HCT116 (cell line): ENCODE data around the gene CLEC16A. TPM values are rescaled to one million over a fixed set of nuclear protein-coding genes. Genes with fewer than 3 reads are reported as not detected.

Experiments
- ATAC-seq: fragments of 200-7000 bp; cut with Tn5 transposase; 2 replicates; pipeline ENCODE4 v1.9.1; 2020; ENCODE audit warnings: mild to moderate bottlenecking, moderate library complexity
- BruUV-seq: library from RNA; stranded (reverse); fragments of 400-500 nt; replicated peaks from 2 replicates; lab custom pipeline; 2021; lab: Mats Ljungman, UMichigan
- CTCF ChIA-PET: fragments of 300-600 bp; sonication (Branson Sonifier 250); formaldehyde crosslinking; loops from one replicate; lab custom pipeline; 2021; ENCODE audit warnings: antibody characterized with exemption; lab: Charles Lee
- POLR2A ChIA-PET: fragments of 300-600, 350-600 bp; sonication (Branson Sonifier 250); formaldehyde crosslinking; loops from one replicate; lab custom pipeline; 2021; ENCODE audit warnings: antibody characterized with exemption; lab: Charles Lee
- RAD21 ChIA-PET, 2 experiments: fragments of 300-600 bp; sonication (Branson Sonifier 250); formaldehyde crosslinking; loops; one replicate each; lab custom pipeline; 2023; ENCODE audit warnings: low total read pairs in 2 of 2; ENCODE audit not compliant: uncharacterized antibody in 2 of 2, unreplicated experiment in 2 of 2, low non-redundant PET in 1 of 2; lab: Charles Lee
- DNase-seq: peaks from one replicate; pipeline ENCODE4 v3.0.0-alpha.2; 2010; ENCODE audit warnings: low read depth, low spot score
- H2AFZ ChIP-seq: fragments of 200-600 bp; shearing (Covaris generic), sonication (generic); 2 replicates; pipeline ENCODE4 v1.6.1; 2017; ENCODE audit warnings: low read depth, mixed run types, mixed read lengths, antibody characterized with exemption, low read length; ENCODE audit not compliant: poor library complexity, severe bottlenecking
- H3K27ac ChIP-seq: 2 replicates; pipeline ENCODE4 v1.5.1; 2012; ENCODE audit warnings: low read depth, low read length
- H3K27me3 ChIP-seq: fragments of 200-600 bp; sonication (generic); 2 replicates; pipeline ENCODE4 v1.6.1; 2016; ENCODE audit warnings: mixed run types, low read length, mixed read lengths; ENCODE audit not compliant: insufficient read depth
- H3K36me3 ChIP-seq, 2 experiments: fragments of 200-500 bp in 1 of 2; fragments of 200-600 bp in 1 of 2; sonication (Bioruptor generic) in 1 of 2; sonication (generic) in 1 of 2; 2 replicates each; pipeline versions ENCODE4 v1.5.1 to v1.6.1; 2014 to 2016; ENCODE audit warnings: low read length in 2 of 2, inconsistent platforms in 1 of 2, mixed read lengths in 1 of 2, mixed run types in 1 of 2; ENCODE audit not compliant: insufficient read depth in 2 of 2, control insufficient read depth in 1 of 2
- H3K4me1 ChIP-seq, 2 experiments: fragments of 200-600 bp in 1 of 2; sonication (generic) in 1 of 2; 2 replicates each; pipeline versions ENCODE4 v1.5.1 to v1.6.1; 2012 to 2017; ENCODE audit warnings: low read length in 2 of 2, inconsistent platforms in 1 of 2, mild to moderate bottlenecking in 1 of 2, mixed read lengths in 1 of 2, mixed run types in 1 of 2, moderate library complexity in 1 of 2; ENCODE audit not compliant: insufficient read depth in 2 of 2, control insufficient read depth in 1 of 2
- H3K4me2 ChIP-seq: fragments of 200-600 bp; sonication (generic); 2 replicates; pipeline ENCODE4 v1.6.1; 2017; ENCODE audit warnings: mixed run types, low read length, mixed read lengths
- H3K4me3 ChIP-seq, 2 experiments: fragments of 200-600 bp in 1 of 2; sonication (generic) in 1 of 2; replicated peaks in 1 of 2; 2 replicates each; pipeline ENCODE4 v1.5.1; 2011 to 2016; ENCODE audit warnings: low read length in 2 of 2, control low read depth in 1 of 2, low read depth in 1 of 2, mild to moderate bottlenecking in 1 of 2, mixed read lengths in 1 of 2, mixed run types in 1 of 2
- H3K79me2 ChIP-seq: fragments of 200-600 bp; sonication (generic); 2 replicates; pipeline ENCODE4 v1.6.1; 2017; ENCODE audit warnings: mild to moderate bottlenecking, mixed run types, low read length, moderate library complexity, mixed read lengths; ENCODE audit not compliant: insufficient read depth
- H3K9ac ChIP-seq: fragments of 200-600 bp; sonication (generic); 2 replicates; pipeline ENCODE4 v1.6.1; 2016; ENCODE audit warnings: low read length, mixed read lengths
- H3K9me2 ChIP-seq: fragments of 200-600 bp; sonication (generic), shearing (Covaris generic); 2 replicates; pipeline ENCODE4 v1.6.1; 2017; ENCODE audit warnings: mixed run types, mild to moderate bottlenecking, moderate library complexity; ENCODE audit not compliant: insufficient read depth
- H3K9me3 ChIP-seq, 2 experiments: fragments of 200-500 bp in 1 of 2; fragments of 200-600 bp in 1 of 2; sonication (Bioruptor generic) in 1 of 2; sonication (generic) in 1 of 2; 2 replicates each; pipeline ENCODE4 v1.6.1; 2014 to 2017; ENCODE audit warnings: low read length in 2 of 2, mixed read lengths in 2 of 2, inconsistent platforms in 1 of 2, low read depth in 1 of 2, mild to moderate bottlenecking in 1 of 2, mixed run types in 1 of 2, moderate library complexity in 1 of 2; ENCODE audit not compliant: control insufficient read depth in 1 of 2, insufficient read depth in 1 of 2
- H4K20me1 ChIP-seq: fragments of 200-600 bp; sonication (generic), shearing (Covaris generic); 2 replicates; pipeline ENCODE4 v1.6.1; 2017; ENCODE audit warnings: mixed run types, mild to moderate bottlenecking, moderate library complexity; ENCODE audit not compliant: insufficient read depth
- CTCF ChIP-seq, 3 experiments: fragments of 200-600 bp in 1 of 3; sonication (generic) in 1 of 3; IDR thresholded peaks in 2 of 3; conservative IDR thresholded peaks in 1 of 3; 2 replicates each; pipeline ENCODE4 v1.5.1; 2012 to 2017; ENCODE audit warnings: low read depth in 2 of 3, low read length in 2 of 3, antibody characterized with exemption in 1 of 3, borderline replicate concordance in 1 of 3, control low read depth in 1 of 3, mild to moderate bottlenecking in 1 of 3, mixed read lengths in 1 of 3, mixed run types in 1 of 3, moderate library complexity in 1 of 3; ENCODE audit not compliant: insufficient read depth in 1 of 3
- POLR2AphosphoS5 ChIP-seq: IDR thresholded peaks from 2 replicates; pipeline ENCODE4 v1.6.1; 2011; ENCODE audit warnings: mild to moderate bottlenecking, low read depth, low read length, moderate library complexity
- RAD21 ChIP-seq: IDR thresholded peaks from 2 replicates; pipeline ENCODE4 v1.6.1; 2012; ENCODE audit warnings: low read depth, mild to moderate bottlenecking
- YY1 ChIP-seq: IDR thresholded peaks from 2 replicates; pipeline ENCODE4 v1.6.1; 2011; ENCODE audit warnings: low read length, low read depth, moderate library complexity, mild to moderate bottlenecking; ENCODE audit not compliant: insufficient replicate concordance; ENCODE audit errors: extremely low read depth
- intact Hi-C: fragments of 100-400 bp; cut with micrococcal nuclease; formaldehyde crosslinking; loops from 2 replicates; pipeline ENCODE4 v1.10.0; 2022
- total RNA-seq: library from RNA; stranded (reverse); gene quantifications from one replicate; pipeline ENCODE4 v1.2.1, GENCODE V29; 2021; ENCODE audit not compliant: unreplicated experiment
- TF ChIP-seq, protein P1 (sequence below): IDR thresholded peaks from 2 replicates; pipeline ENCODE4 v1.6.1; 2012
- TF ChIP-seq, protein P2 (sequence below): IDR thresholded peaks from 2 replicates; pipeline ENCODE4 v1.6.1; 2012; ENCODE audit warnings: low read depth

The CLEC16A gene
- total RNA-seq, 1 experiment from 2014 or later: 18.0 TPM

GRCh38 chr16:10983159-10983558, 38.8 kb downstream of the CLEC16A start:
- Histone ChIP-seq H3K27me3 (no peaks in the 10 kb centered on the region), H3K9me2 (no peaks in the 10 kb centered on the region), H3K27ac (no peak overlapping the region), H3K9me3 (no peaks in the 10 kb centered on the region), H3K4me1 (peaks cover 0 to 6% of the 10 kb centered on the region in 2 experiments; a peak in 1 of 4 replicates), H2AFZ (no peak overlapping the region), H3K79me2 (no peaks in the 10 kb centered on the region), H3K36me3 (no peaks in the 10 kb centered on the region), H3K9ac (no peak overlapping the region), H3K4me2 (no peak overlapping the region), H3K4me3 (no peak overlapping the region), H4K20me1 (no peaks in the 10 kb centered on the region)
- ChIA-PET RAD21 (interaction anchor here in 1 of 2 experiments (0.7 to 1.5 kb wide), 3 partner anchors 235 to 373 kb away, joined by 3 to 6 read pairs (median 5); partner anchors contain the start of gene SOCS1), POLR2A (interaction anchor here (0.8 to 1.9 kb wide), 2 partner anchors 117 to 272 kb away, joined by 3 to 14 read pairs; partner anchors contain the start of gene SOCS1), CTCF (interaction anchor here (0.6 to 3.0 kb wide), 5 partner anchors 10 to 375 kb away, joined by 3 to 24 read pairs (median 4); partner anchors contain the start of gene SOCS1)
- DNase-seq (no peak), ATAC-seq (peak; percentile 77)
- no TSS peak for BruUV-seq
- no peak for TF ChIP-seq YY1
- TF ChIP-seq, protein P1, sequence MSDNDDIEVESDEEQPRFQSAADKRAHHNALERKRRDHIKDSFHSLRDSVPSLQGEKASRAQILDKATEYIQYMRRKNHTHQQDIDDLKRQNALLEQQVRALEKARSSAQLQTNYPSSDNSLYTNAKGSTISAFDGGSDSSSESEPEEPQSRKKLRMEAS: peak; percentile 15; the same call in 1 of the 2 replicates
- peak; percentile 64 for TF ChIP-seq RAD21
- TF ChIP-seq CTCF (IDR thresholded peaks at IDR 0.05 in 2 of 3, conservative IDR thresholded peaks at IDR 0.05 in 1 of 3; ENCODE audit: borderline replicate concordance in 1 of 3, insufficient read depth in 1 of 3, low read depth in 2 of 3, low read length in 2 of 3): peak; percentile 35 to 50 (median 46); a peak in 5 of 6 replicates
- intact Hi-C loops: no loop called here

- H3K27ac ChIP-seq: no peak overlapping the region
- H2AFZ ChIP-seq: no peak overlapping the region
- no peak overlapping the region for H3K4me2 ChIP-seq
- H3K9me2 ChIP-seq: no peaks in the 10 kb centered on the region
- peaks cover 6 to 14% of the 10 kb centered on the region in 2 experiments; a peak in 2 of 4 replicates for H3K4me1 ChIP-seq
- intact Hi-C loops: no loop called here
- TF ChIP-seq, protein P2, sequence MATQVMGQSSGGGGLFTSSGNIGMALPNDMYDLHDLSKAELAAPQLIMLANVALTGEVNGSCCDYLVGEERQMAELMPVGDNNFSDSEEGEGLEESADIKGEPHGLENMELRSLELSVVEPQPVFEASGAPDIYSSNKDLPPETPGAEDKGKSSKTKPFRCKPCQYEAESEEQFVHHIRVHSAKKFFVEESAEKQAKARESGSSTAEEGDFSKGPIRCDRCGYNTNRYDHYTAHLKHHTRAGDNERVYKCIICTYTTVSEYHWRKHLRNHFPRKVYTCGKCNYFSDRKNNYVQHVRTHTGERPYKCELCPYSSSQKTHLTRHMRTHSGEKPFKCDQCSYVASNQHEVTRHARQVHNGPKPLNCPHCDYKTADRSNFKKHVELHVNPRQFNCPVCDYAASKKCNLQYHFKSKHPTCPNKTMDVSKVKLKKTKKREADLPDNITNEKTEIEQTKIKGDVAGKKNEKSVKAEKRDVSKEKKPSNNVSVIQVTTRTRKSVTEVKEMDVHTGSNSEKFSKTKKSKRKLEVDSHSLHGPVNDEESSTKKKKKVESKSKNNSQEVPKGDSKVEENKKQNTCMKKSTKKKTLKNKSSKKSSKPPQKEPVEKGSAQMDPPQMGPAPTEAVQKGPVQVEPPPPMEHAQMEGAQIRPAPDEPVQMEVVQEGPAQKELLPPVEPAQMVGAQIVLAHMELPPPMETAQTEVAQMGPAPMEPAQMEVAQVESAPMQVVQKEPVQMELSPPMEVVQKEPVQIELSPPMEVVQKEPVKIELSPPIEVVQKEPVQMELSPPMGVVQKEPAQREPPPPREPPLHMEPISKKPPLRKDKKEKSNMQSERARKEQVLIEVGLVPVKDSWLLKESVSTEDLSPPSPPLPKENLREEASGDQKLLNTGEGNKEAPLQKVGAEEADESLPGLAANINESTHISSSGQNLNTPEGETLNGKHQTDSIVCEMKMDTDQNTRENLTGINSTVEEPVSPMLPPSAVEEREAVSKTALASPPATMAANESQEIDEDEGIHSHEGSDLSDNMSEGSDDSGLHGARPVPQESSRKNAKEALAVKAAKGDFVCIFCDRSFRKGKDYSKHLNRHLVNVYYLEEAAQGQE: no peak
- no peak for TF ChIP-seq POLR2AphosphoS5
- ChIA-PET CTCF (interaction anchor here (1.5 to 3.0 kb wide), 2 partner anchors 13 to 272 kb away, joined by 6 to 24 read pairs; partner anchors contain the start of gene SOCS1), POLR2A (interaction anchor here (1.9 kb wide), 1 partner anchor 271 kb away, joined by 14 read pairs; the partner anchor contains the start of gene SOCS1), RAD21 (no interaction called here)
- no peaks in the 10 kb centered on the region for H3K9me3 ChIP-seq
- no peaks in the 10 kb centered on the region for H3K36me3 ChIP-seq
- no peak overlapping the region for H3K9ac ChIP-seq
- no peak for DNase-seq
- H3K79me2 ChIP-seq: no peaks in the 10 kb centered on the region
- no peak for ATAC-seq
- H3K4me3 ChIP-seq: no peak overlapping the region
- H3K27me3 ChIP-seq: no peaks in the 10 kb centered on the region
- BruUV-seq: no TSS peak
- no peaks in the 10 kb centered on the region for H4K20me1 ChIP-seq
Measured at GRCh38 chr16:10984509-10984908, 40.1 kb downstream of the CLEC16A start.
